H1 (cell line): ENCODE measurements around the gene NR1H3. TPM values are rescaled to one million over a fixed set of nuclear protein-coding genes. Genes with fewer than 3 reads are reported as not detected.

ENCODE experiments used
- BCL11A ChIP-seq, 2 experiments: IDR thresholded peaks; one replicate each; pipeline ENCODE4 v1.6.1; 2011; ENCODE audit warnings: low read depth in 2 of 2, low read length in 2 of 2, mild to moderate bottlenecking in 2 of 2
- CBX8 ChIP-seq: fragments of 300-800, 300-1000 bp; sonication (generic); IDR thresholded peaks from 2 replicates; pipeline ENCODE4 v1.7.1; 2016; ENCODE audit warnings: low read depth, low read length, borderline replicate concordance
- POLR2A ChIP-seq, 2 experiments: IDR thresholded peaks; 1 replicate in 1 of 2; 2 replicates in 1 of 2; pipeline ENCODE4 v1.6.1; 2011; ENCODE audit warnings: low read depth in 2 of 2, low read length in 2 of 2, mild to moderate bottlenecking in 2 of 2; ENCODE audit errors: control extremely low read depth in 1 of 2
- TAF7 ChIP-seq: optimal IDR thresholded peaks from 2 replicates; pipeline ENCODE3; 2011; ENCODE audit warnings: low read depth, mild to moderate bottlenecking, inconsistent platforms, low read length, moderate library complexity, borderline replicate concordance
- TBP ChIP-seq: IDR thresholded peaks from 2 replicates; pipeline ENCODE4 v1.6.1; 2011; ENCODE audit warnings: low read depth, low read length, improper control_type of control experiment
- ZNF274 ChIP-seq: IDR thresholded peaks from 2 replicates; pipeline ENCODE4 v1.7.0; 2012; ENCODE audit warnings: low read length, borderline replicate concordance; ENCODE audit errors: extremely low read depth
- polyA plus RNA-seq, 7 experiments: library from polyadenylated mRNA; depleted of rRNA in 3 of 7; stranded (reverse) in 5 of 7; unstranded in 2 of 7; fragments of >200 nt in 5 of 7; fragments of 200-250 nt in 2 of 7; gene quantifications; 1 replicate in 5 of 7; 2 replicates in 1 of 7; 4 replicates in 1 of 7; pipeline versions ENCODE4 v1.2.1 to v1.2.3, GENCODE V29; 2011 to 2013; ENCODE audit warnings: missing spikeins in 2 of 7, mixed read lengths in 2 of 7
- total RNA-seq: library from RNA; stranded (reverse); fragmentation: NEBNext Ultra II Directional; extraction: Animal tissue kit (Norgen Biotek cat#: 25700); gene quantifications from 2 replicates; pipeline ENCODE4 v1.2.1, GENCODE V29; 2021

NR1H3 gene
- total and polyA plus RNA-seq, 2 of the 8 experiments (the other 6 are each of a cell fraction or from before 2014, with no cell fraction given): 19.9 to 42.1 TPM

DNA sequence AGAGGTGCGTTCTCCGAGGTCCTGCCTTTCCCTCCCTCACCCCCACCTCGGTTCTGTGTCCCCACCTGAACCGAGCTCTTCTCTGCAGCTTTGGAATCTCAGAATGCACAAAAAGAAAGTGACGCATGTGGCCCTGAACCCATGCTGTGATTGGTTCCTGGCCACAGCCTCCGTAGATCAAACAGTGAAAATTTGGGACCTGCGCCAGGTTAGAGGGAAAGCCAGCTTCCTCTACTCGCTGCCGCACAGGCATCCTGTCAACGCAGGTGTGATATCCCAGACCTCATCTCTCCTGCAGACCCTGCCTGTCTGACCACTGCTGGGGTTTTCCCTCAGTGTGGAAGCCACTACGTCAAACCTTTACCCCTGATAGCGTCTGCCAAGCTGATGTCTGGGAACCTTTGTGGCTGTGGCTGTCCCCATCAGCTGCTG, 23.1 kb upstream of the NR1H3 start (continued):
- TF ChIP-seq CBX8: no peak
- TF ChIP-seq TBP: no peak
- TF ChIP-seq ZNF274: no peak
- TF ChIP-seq TAF7: no peak
- TF ChIP-seq POLR2A (IDR thresholded peaks at IDR 0.05; ENCODE audit: control extremely low read depth in 1 of 2, low read depth in 2 of 2, low read length in 2 of 2): no peak
- TF ChIP-seq BCL11A (IDR thresholded peaks at IDR 0.05; ENCODE audit: low read depth in 2 of 2, low read length in 2 of 2): no peak
